HepG2 (cell line): ENCODE results near the gene PTPRF.

Source experiments
- ASH2L ChIP-seq: fragments of 300-600, 200-600 bp; sonication (generic); IDR thresholded peaks from 2 replicates; pipeline ENCODE4 v1.7.0; 2017; ENCODE audit warnings: low read depth, mild to moderate bottlenecking, moderate library complexity, mixed read lengths, low read length; ENCODE audit not compliant: insufficient read length
- CREM ChIP-seq, 2 experiments: sonication (generic) in 1 of 2; formaldehyde crosslinking in 1 of 2; IDR thresholded peaks; 2 replicates each; pipeline versions ENCODE4 v1.4.0 to v1.6.1; 2016 to 2020; ENCODE audit warnings: antibody characterized with exemption in 1 of 2, mild to moderate bottlenecking in 1 of 2, missing genetic modification reagents in 1 of 2
- E2F1 ChIP-seq: sonication (generic); formaldehyde crosslinking; IDR thresholded peaks from 2 replicates; pipeline ENCODE4 v1.5.0; 2020; ENCODE audit warnings: missing genetic modification reagents
- EP300 ChIP-seq, 3 experiments: sonication (generic) in 1 of 3; formaldehyde crosslinking in 1 of 3; IDR thresholded peaks; 2 replicates each; pipeline versions ENCODE4 v1.5.1 to v1.6.1; 2011 to 2020; ENCODE audit warnings: low read depth in 2 of 3, low read length in 2 of 3, borderline replicate concordance in 1 of 3, improper control_type of control experiment in 1 of 3, mild to moderate bottlenecking in 1 of 3, missing genetic modification reagents in 1 of 3, moderate library complexity in 1 of 3
- ESRRA ChIP-seq: sonication (generic); formaldehyde crosslinking; IDR thresholded peaks from 2 replicates; pipeline ENCODE4 v1.5.1; 2020; ENCODE audit warnings: mild to moderate bottlenecking, low read depth, missing genetic modification reagents
- HNRNPLL ChIP-seq: fragments of 200-400 bp; formaldehyde crosslinking; IDR thresholded peaks from 2 replicates; pipeline ENCODE4 v1.6.1; 2017; ENCODE audit warnings: mild to moderate bottlenecking, low read depth, low read length; ENCODE audit not compliant: poor library complexity, severe bottlenecking
- JUND ChIP-seq: sonication (generic); formaldehyde crosslinking; IDR thresholded peaks from 2 replicates; pipeline ENCODE4 v1.8.0; 2022; ENCODE audit warnings: mild to moderate bottlenecking, missing genetic modification reagents
- PHF20 ChIP-seq: sonication (generic); formaldehyde crosslinking; IDR thresholded peaks from 2 replicates; pipeline ENCODE4 v1.5.0; 2020; ENCODE audit warnings: mild to moderate bottlenecking, missing genetic modification reagents
- REST ChIP-seq, 2 experiments: IDR thresholded peaks; 2 replicates each; pipeline ENCODE4 v1.6.1; 2011 to 2012; ENCODE audit warnings: low read length in 2 of 2, borderline replicate concordance in 1 of 2, low read depth in 1 of 2, mild to moderate bottlenecking in 1 of 2, moderate library complexity in 1 of 2
- ZFP1 ChIP-seq: IDR thresholded peaks from 2 replicates; pipeline ENCODE4 v1.6.1; 2016
- ZNF841 ChIP-seq: sonication (generic); formaldehyde crosslinking; IDR thresholded peaks from 2 replicates; pipeline ENCODE4 v1.8.1; 2023; ENCODE audit warnings: missing genetic modification reagents, borderline replicate concordance

GRCh38 chr1:43671626-43672330 lies 141.1 kb downstream of the PTPRF start:
- no peak for TF ChIP-seq E2F1 (CRISPR knock-in tag)
- TF ChIP-seq ASH2L: no peak
- no peak for TF ChIP-seq ESRRA (CRISPR knock-in tag)
- TF ChIP-seq JUND (CRISPR knock-in tag): no peak
- TF ChIP-seq CREM (IDR thresholded peaks at IDR 0.05): no peak
- no peak for TF ChIP-seq CREM (CRISPR knock-in tag; IDR thresholded peaks at IDR 0.05)
- no peak for TF ChIP-seq REST (IDR thresholded peaks at IDR 0.05; ENCODE audit: borderline replicate concordance in 1 of 2, low read depth in 1 of 2, low read length in 2 of 2)
- TF ChIP-seq ZNF841: no peak
- TF ChIP-seq ZFP1 (CRISPR knock-in tag): no peak
- no peak for TF ChIP-seq EP300 (IDR thresholded peaks at IDR 0.05; ENCODE audit: low read depth in 2 of 2, low read length in 2 of 2)
- no peak for TF ChIP-seq EP300 (CRISPR knock-in tag; IDR thresholded peaks at IDR 0.05; ENCODE audit: borderline replicate concordance)
- TF ChIP-seq HNRNPLL: no peak
- TF ChIP-seq PHF20 (CRISPR knock-in tag): no peak
